ENCODE data around the gene FAM120B.

FAM120B gene

GRCh38 chr6:170424604-170425126, 118.1 kb downstream of the FAM120B start:
- DNase-seq = no peak

GRCh38 chr6:170429450-170429849, 122.9 kb downstream of the FAM120B start:
- DNase-seq = no peak

GRCh38 chr6:170433163-170434116, 126.9 kb downstream of the FAM120B start:
- no peak for DNase-seq

- DNase-seq = no peak
These were observed 127.7 kb downstream of the FAM120B start for GRCh38 chr6:170434117-170434820.

GRCh38 chr6:170434821-170435155, 128.2 kb downstream of the FAM120B start:
- DNase-seq = no peak

GRCh38 chr6:170435766-170436165, 129.2 kb downstream of the FAM120B start:
- no peak for DNase-seq

- DNase-seq = no peak
These were observed 129.8 kb downstream of the FAM120B start for GRCh38 chr6:170436209-170436809.

GRCh38 chr6:170437719-170438401, 131.3 kb downstream of the FAM120B start:
- no peak for DNase-seq

- DNase-seq = peak; percentile 76
These were observed 131.8 kb downstream of the FAM120B start for GRCh38 chr6:170438402-170438753.

- no peak for DNase-seq
These were observed 132.3 kb downstream of the FAM120B start for GRCh38 chr6:170438861-170439260.

GRCh38 chr6:170439366-170440361, 133.1 kb downstream of the FAM120B start:
- no peak for DNase-seq

GRCh38 chr6:170440437-170440836, 133.9 kb downstream of the FAM120B start:
- no peak for DNase-seq

GRCh38 chr6:170441316-170441715, 134.8 kb downstream of the FAM120B start:
- DNase-seq = no peak

- no peak for DNase-seq
These were observed 136.0 kb downstream of the FAM120B start for GRCh38 chr6:170442596-170442995.

GRCh38 chr6:170443151-170443662, 136.6 kb downstream of the FAM120B start:
- DNase-seq = no peak

- DNase-seq = no peak
These were observed 137.6 kb downstream of the FAM120B start for GRCh38 chr6:170444056-170444591.

- no peak for DNase-seq
These were observed 138.3 kb downstream of the FAM120B start for GRCh38 chr6:170444811-170445211.

GRCh38 chr6:170445487-170445886, 138.9 kb downstream of the FAM120B start:
- no peak for DNase-seq

- DNase-seq = no peak
These were observed 139.4 kb downstream of the FAM120B start for GRCh38 chr6:170445971-170446370.

- no peak for DNase-seq
These were observed 140.4 kb downstream of the FAM120B start for GRCh38 chr6:170446841-170447560.
